Measurements from ENCODE around the gene IGF2R.

IGF2R gene

GRCh38 chr6:159929819-159930218 is 39.1 kb upstream of the IGF2R start:
- H3K4me1 ChIP-seq (ENCODE audit: insufficient read depth, low read length) = no peaks in the 10 kb centered on the region
- TF ChIP-seq EZH2 (IDR thresholded peaks at IDR 0.05; ENCODE audit: borderline replicate concordance, low read depth, low read length, severe bottlenecking) = no peak
- TF ChIP-seq CTCF (IDR thresholded peaks at IDR 0.05; ENCODE audit: borderline replicate concordance, extremely low read depth, low read length, poor library complexity, severe bottlenecking) = no peak
- no peaks in the 10 kb centered on the region for H3K9me3 ChIP-seq (ENCODE audit: insufficient read depth, low read length, severe bottlenecking)
- no peaks in the 10 kb centered on the region for H4K20me1 ChIP-seq (ENCODE audit: insufficient read depth, low read length)
- no peak overlapping the region for H3K9ac ChIP-seq (ENCODE audit: low read depth, low read length)
- no peaks in the 10 kb centered on the region for H3K27me3 ChIP-seq (ENCODE audit: insufficient read depth, low read length, poor library complexity)
- H3K4me3 ChIP-seq (ENCODE audit: low read depth in 1 of 2, low read length in 2 of 2) = no peak overlapping the region
- no peak overlapping the region for H2AFZ ChIP-seq (ENCODE audit: low read depth, low read length)
- no peak overlapping the region for H3K27ac ChIP-seq (ENCODE audit: low read length)
- H3K4me2 ChIP-seq (ENCODE audit: insufficient read depth, low read length) = no peak overlapping the region
- ATAC-seq (ENCODE audit: insufficient read depth, low read depth) (no peak), DNase-seq (no peak)
- no peaks in the 10 kb centered on the region for H3K79me2 ChIP-seq (ENCODE audit: insufficient read depth, low read length)
- no peaks in the 10 kb centered on the region for H3K36me3 ChIP-seq (ENCODE audit: insufficient read depth, low read length)

- TF ChIP-seq EZH2 (IDR thresholded peaks at IDR 0.05; ENCODE audit: borderline replicate concordance, low read depth, low read length, severe bottlenecking) (no peak), CTCF (IDR thresholded peaks at IDR 0.05; ENCODE audit: borderline replicate concordance, extremely low read depth, low read length, poor library complexity, severe bottlenecking) (no peak)
- no peak for ATAC-seq (ENCODE audit: insufficient read depth, low read depth)
- Histone ChIP-seq H2AFZ (ENCODE audit: low read depth, low read length) (no peak overlapping the region), H3K27me3 (ENCODE audit: insufficient read depth, low read length, poor library complexity) (no peaks in the 10 kb centered on the region), H3K79me2 (ENCODE audit: insufficient read depth, low read length) (no peaks in the 10 kb centered on the region), H3K9ac (ENCODE audit: low read depth, low read length) (no peak overlapping the region), H3K4me2 (ENCODE audit: insufficient read depth, low read length) (no peak overlapping the region), H4K20me1 (ENCODE audit: insufficient read depth, low read length) (no peaks in the 10 kb centered on the region), H3K4me1 (ENCODE audit: insufficient read depth, low read length) (no peaks in the 10 kb centered on the region), H3K36me3 (ENCODE audit: insufficient read depth, low read length) (no peaks in the 10 kb centered on the region), H3K4me3 (ENCODE audit: low read depth in 1 of 2, low read length in 2 of 2) (no peak overlapping the region), H3K27ac (ENCODE audit: low read length) (no peak overlapping the region), H3K9me3 (ENCODE audit: insufficient read depth, low read length, severe bottlenecking) (no peaks in the 10 kb centered on the region)
- DNase-seq = no peak
Observed at GRCh38 chr6:159931112-159931511, 37.8 kb upstream of the IGF2R start.

GRCh38 chr6:159931846-159932245 is 37.0 kb upstream of the IGF2R start:
- no peak for TF ChIP-seq EZH2 (IDR thresholded peaks at IDR 0.05; ENCODE audit: borderline replicate concordance, low read depth, low read length, severe bottlenecking)
- no peak for TF ChIP-seq CTCF (IDR thresholded peaks at IDR 0.05; ENCODE audit: borderline replicate concordance, extremely low read depth, low read length, poor library complexity, severe bottlenecking)
- H3K4me1 ChIP-seq (ENCODE audit: insufficient read depth, low read length) = no peaks in the 10 kb centered on the region
- ATAC-seq (ENCODE audit: insufficient read depth, low read depth) (no peak), DNase-seq (no peak)
- H3K79me2 ChIP-seq (ENCODE audit: insufficient read depth, low read length) = no peaks in the 10 kb centered on the region
- H3K27ac ChIP-seq (ENCODE audit: low read length) = no peak overlapping the region
- no peak overlapping the region for H3K4me2 ChIP-seq (ENCODE audit: insufficient read depth, low read length)
- H2AFZ ChIP-seq (ENCODE audit: low read depth, low read length) = no peak overlapping the region
- H3K9ac ChIP-seq (ENCODE audit: low read depth, low read length) = no peak overlapping the region
- H3K4me3 ChIP-seq (ENCODE audit: low read depth in 1 of 2, low read length in 2 of 2) = no peak overlapping the region
- no peaks in the 10 kb centered on the region for H4K20me1 ChIP-seq (ENCODE audit: insufficient read depth, low read length)
- no peaks in the 10 kb centered on the region for H3K9me3 ChIP-seq (ENCODE audit: insufficient read depth, low read length, severe bottlenecking)
- no peaks in the 10 kb centered on the region for H3K36me3 ChIP-seq (ENCODE audit: insufficient read depth, low read length)
- H3K27me3 ChIP-seq (ENCODE audit: insufficient read depth, low read length, poor library complexity) = no peaks in the 10 kb centered on the region

GRCh38 chr6:159933077-159933476 is 35.8 kb upstream of the IGF2R start:
- H3K36me3 ChIP-seq (ENCODE audit: insufficient read depth, low read length) = no peaks in the 10 kb centered on the region
- ATAC-seq (ENCODE audit: insufficient read depth, low read depth) = no peak
- no peaks in the 10 kb centered on the region for H3K9me3 ChIP-seq (ENCODE audit: insufficient read depth, low read length, severe bottlenecking)
- no peak for TF ChIP-seq CTCF (IDR thresholded peaks at IDR 0.05; ENCODE audit: borderline replicate concordance, extremely low read depth, low read length, poor library complexity, severe bottlenecking)
- TF ChIP-seq EZH2 (IDR thresholded peaks at IDR 0.05; ENCODE audit: borderline replicate concordance, low read depth, low read length, severe bottlenecking) = no peak
- no peak for DNase-seq
- no peak overlapping the region for H3K4me2 ChIP-seq (ENCODE audit: insufficient read depth, low read length)
- H4K20me1 ChIP-seq (ENCODE audit: insufficient read depth, low read length) = no peaks in the 10 kb centered on the region
- H3K4me1 ChIP-seq (ENCODE audit: insufficient read depth, low read length) = no peaks in the 10 kb centered on the region
- H3K27me3 ChIP-seq (ENCODE audit: insufficient read depth, low read length, poor library complexity) = no peaks in the 10 kb centered on the region
- no peak overlapping the region for H3K27ac ChIP-seq (ENCODE audit: low read length)
- no peak overlapping the region for H3K4me3 ChIP-seq (ENCODE audit: low read depth in 1 of 2, low read length in 2 of 2)
- H3K9ac ChIP-seq (ENCODE audit: low read depth, low read length) = no peak overlapping the region
- H2AFZ ChIP-seq (ENCODE audit: low read depth, low read length) = no peak overlapping the region
- H3K79me2 ChIP-seq (ENCODE audit: insufficient read depth, low read length) = no peaks in the 10 kb centered on the region
